Sigmoid colon (tissue), 7 donors: ENCODE results near the gene GNAQ. TPM values are rescaled to one million over a fixed set of nuclear protein-coding genes. Genes with fewer than 3 reads are reported as not detected.
A peak's percentile ranks its signal among the peaks of the same experiment; 100 is the strongest.

Experiments used
- DNase-seq: peaks from one replicate; pipeline ENCODE4 v3.0.0-alpha.2; 2019
- H3K27ac ChIP-seq, 4 donors: fragments of 200-600 bp; sonication (generic); one replicate each; pipeline ENCODE4 v1.5.1; 2016 to 2019; ENCODE audit warnings: mild to moderate bottlenecking in 1 of 4
- H3K27me3 ChIP-seq, 3 donors: fragments of 200-600 bp; sonication (generic); one replicate each; pipeline ENCODE4 v1.5.1; 2019; ENCODE audit warnings: mild to moderate bottlenecking in 1 of 3
- H3K36me3 ChIP-seq, 4 donors: fragments of 200-600 bp; sonication (generic); one replicate each; pipeline ENCODE4 v1.5.1; 2016 to 2019
- H3K4me1 ChIP-seq, 4 donors: fragments of 200-600 bp; sonication (generic); one replicate each; pipeline ENCODE4 v1.5.1; 2017 to 2019
- H3K4me3 ChIP-seq, 4 donors: fragments of 200-600 bp; sonication (generic); one replicate each; pipeline ENCODE4 v1.5.1; 2017 to 2019; ENCODE audit warnings: mild to moderate bottlenecking in 2 of 4, moderate library complexity in 1 of 4
- H3K9me3 ChIP-seq, 4 donors: fragments of 200-600 bp in 3 of 4; sonication (generic) in 3 of 4; one replicate each; pipeline versions ENCODE4 v1.5.1 to v1.6.1; 2013 to 2019
- EP300 ChIP-seq, 4 donors: sonication (generic); formaldehyde crosslinking; IDR thresholded peaks; one replicate each; pipeline ENCODE4 v1.6.1; 2017; ENCODE audit warnings: antibody characterized with exemption in 4 of 4
- POLR2A ChIP-seq, 2 donors: fragments of 450-650 bp; IDR thresholded peaks; one replicate each; pipeline ENCODE4 v1.6.1; 2016; ENCODE audit warnings: antibody characterized with exemption in 2 of 2, mild to moderate bottlenecking in 2 of 2, moderate library complexity in 2 of 2
- POLR2AphosphoS5 ChIP-seq, 4 donors: sonication (generic); formaldehyde crosslinking; IDR thresholded peaks; one replicate each; pipeline ENCODE4 v1.6.1; 2017; ENCODE audit warnings: antibody characterized with exemption in 4 of 4
- WGBS, 2 donors: extraction: QIAGEN DNeasy Blood & Tissue Kit; methylation state at CpG; one replicate each; pipeline ENCODE4 v1.1.7; 2013; 5-methylcytosine and 5-hydroxymethylcytosine counted together
- intact Hi-C: fragments of 100-400 bp; cut with DNase I; formaldehyde crosslinking; loops from one replicate; pipeline ENCODE4 v1.15.1; 2023
- polyA plus RNA-seq, 3 donors: library from polyadenylated mRNA; stranded (reverse); fragments of 200-250 nt; gene quantifications; one replicate each; pipeline ENCODE4 v1.2.3, GENCODE V29; 2013
- total RNA-seq, 4 donors: library from RNA; depleted of rRNA; stranded (reverse); fragments of >200 nt; gene quantifications; one replicate each; pipeline ENCODE4 v1.1.0, GENCODE V29; 2016
- TF ChIP-seq, protein P1 (sequence below), 4 experiments: fragments of 450-650 bp in 3 of 4; fragments of 200-600 bp in 1 of 4; IDR thresholded peaks; one replicate each; pipeline ENCODE4 v1.5.1; 2016 to 2019; ENCODE audit warnings: antibody characterized with exemption in 4 of 4, mild to moderate bottlenecking in 3 of 4, moderate library complexity in 2 of 4
- donor health status: healthy with polysubstance abuse.
- donor health status: Bipolar disorder and iron deficiency.
- donor health status: healthy.

The GNAQ gene
- total and polyA plus RNA-seq, 7 donors: 21.6 to 79.2 (median 49.5) TPM

DNA sequence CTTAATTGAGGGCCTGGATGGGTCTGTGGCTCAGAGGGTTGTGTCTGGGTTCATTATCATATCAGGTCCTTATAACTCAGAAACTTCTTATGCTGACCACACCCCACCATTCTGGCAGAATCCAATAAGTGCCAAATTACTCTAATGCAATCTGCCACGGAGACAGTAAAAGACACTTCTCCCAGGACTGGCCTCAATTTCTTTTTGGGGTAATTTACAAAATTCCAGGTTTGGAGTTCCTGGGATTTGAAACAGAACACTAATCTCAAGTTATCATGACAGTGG, 187.8 kb downstream of the GNAQ start:
- Histone ChIP-seq H3K4me3 (no peak overlapping the region), H3K9me3 (no peaks in the 10 kb centered on the region), H3K4me1 (peaks cover 0 to 71% (median 38%) of the 10 kb centered on the region in 4 donors), H3K27me3 (no peaks in the 10 kb centered on the region), H3K27ac (no peak overlapping the region), H3K36me3 (no peaks in the 10 kb centered on the region)
- TF ChIP-seq POLR2AphosphoS5 (IDR thresholded peaks at IDR 0.05) (no peak), EP300 (IDR thresholded peaks at IDR 0.05) (no peak), POLR2A (IDR thresholded peaks at IDR 0.05) (no peak)
- TF ChIP-seq, protein P1, sequence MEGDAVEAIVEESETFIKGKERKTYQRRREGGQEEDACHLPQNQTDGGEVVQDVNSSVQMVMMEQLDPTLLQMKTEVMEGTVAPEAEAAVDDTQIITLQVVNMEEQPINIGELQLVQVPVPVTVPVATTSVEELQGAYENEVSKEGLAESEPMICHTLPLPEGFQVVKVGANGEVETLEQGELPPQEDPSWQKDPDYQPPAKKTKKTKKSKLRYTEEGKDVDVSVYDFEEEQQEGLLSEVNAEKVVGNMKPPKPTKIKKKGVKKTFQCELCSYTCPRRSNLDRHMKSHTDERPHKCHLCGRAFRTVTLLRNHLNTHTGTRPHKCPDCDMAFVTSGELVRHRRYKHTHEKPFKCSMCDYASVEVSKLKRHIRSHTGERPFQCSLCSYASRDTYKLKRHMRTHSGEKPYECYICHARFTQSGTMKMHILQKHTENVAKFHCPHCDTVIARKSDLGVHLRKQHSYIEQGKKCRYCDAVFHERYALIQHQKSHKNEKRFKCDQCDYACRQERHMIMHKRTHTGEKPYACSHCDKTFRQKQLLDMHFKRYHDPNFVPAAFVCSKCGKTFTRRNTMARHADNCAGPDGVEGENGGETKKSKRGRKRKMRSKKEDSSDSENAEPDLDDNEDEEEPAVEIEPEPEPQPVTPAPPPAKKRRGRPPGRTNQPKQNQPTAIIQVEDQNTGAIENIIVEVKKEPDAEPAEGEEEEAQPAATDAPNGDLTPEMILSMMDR (IDR thresholded peaks at IDR 0.05): no peak
- intact Hi-C loops: no loop called here
- DNase-seq: no peak
- 72 to 83% methylated on average over 1 of the region's 1 CpG for WGBS, 2 donors

- intact Hi-C loops: no loop called here
- Histone ChIP-seq H3K27me3 (no peaks in the 10 kb centered on the region), H3K9me3 (no peaks in the 10 kb centered on the region), H3K36me3 (no peaks in the 10 kb centered on the region), H3K27ac (no peak overlapping the region), H3K4me3 (no peak overlapping the region), H3K4me1 (peaks cover 0 to 66% (median 33%) of the 10 kb centered on the region in 4 donors)
- TF ChIP-seq, protein P1 (IDR thresholded peaks at IDR 0.05): no peak
- TF ChIP-seq EP300 (IDR thresholded peaks at IDR 0.05) (no peak), POLR2A (IDR thresholded peaks at IDR 0.05) (no peak), POLR2AphosphoS5 (IDR thresholded peaks at IDR 0.05) (no peak)
- no peak for DNase-seq
- 91 to 92% methylated on average over 4 of the region's 4 CpGs for WGBS, 2 donors
Observed at GRCh38 chr9:77843076-77843870, 188.3 kb downstream of the GNAQ start.

GRCh38 chr9:77841739-77842386, 189.7 kb downstream of the GNAQ start:
- Histone ChIP-seq H3K36me3 (no peaks in the 10 kb centered on the region), H3K4me3 (no peak overlapping the region), H3K27me3 (no peaks in the 10 kb centered on the region), H3K9me3 (no peaks in the 10 kb centered on the region), H3K4me1 (peaks cover 0 to 51% (median 24%) of the 10 kb centered on the region in 4 donors), H3K27ac (peak overlapping the region in 1 of 4 donors; percentile 6)
- no peak for DNase-seq
- TF ChIP-seq, protein P1 (IDR thresholded peaks at IDR 0.05): no peak
- WGBS, 2 donors: 64 to 70% methylated on average over 3 of the region's 3 CpGs
- intact Hi-C loops: no loop called here

- H3K36me3 ChIP-seq: no peaks in the 10 kb centered on the region
- no peaks in the 10 kb centered on the region for H3K9me3 ChIP-seq
- H3K27me3 ChIP-seq: no peaks in the 10 kb centered on the region
- no peak for DNase-seq
- TF ChIP-seq POLR2AphosphoS5 (IDR thresholded peaks at IDR 0.05) (peak in 2 of 4 donors; percentile 8 to 24), POLR2A (IDR thresholded peaks at IDR 0.05) (no peak), EP300 (IDR thresholded peaks at IDR 0.05) (no peak)
- TF ChIP-seq, protein P1 (IDR thresholded peaks at IDR 0.05): no peak
- 40 to 65% methylated on average over 6 of the region's 6 CpGs for WGBS, 2 donors
- no peak overlapping the region for H3K4me3 ChIP-seq
- H3K27ac ChIP-seq: peak overlapping the region in 2 of 4 donors; percentile 38 to 47
- intact Hi-C loops: no loop called here
- peaks cover 0 to 31% (median 15%) of the 10 kb centered on the region in 4 donors for H3K4me1 ChIP-seq
Observed at GRCh38 chr9:77839459-77840140, 192.0 kb downstream of the GNAQ start.
